ENCODE data around the gene NTF3. TPM values are rescaled to one million over a fixed set of nuclear protein-coding genes. Genes with fewer than 3 reads are reported as not detected.

The NTF3 gene
- total and polyA plus RNA-seq, 4 donors, result 1.4 to 6.9 (median 3.0) TPM

DNA sequence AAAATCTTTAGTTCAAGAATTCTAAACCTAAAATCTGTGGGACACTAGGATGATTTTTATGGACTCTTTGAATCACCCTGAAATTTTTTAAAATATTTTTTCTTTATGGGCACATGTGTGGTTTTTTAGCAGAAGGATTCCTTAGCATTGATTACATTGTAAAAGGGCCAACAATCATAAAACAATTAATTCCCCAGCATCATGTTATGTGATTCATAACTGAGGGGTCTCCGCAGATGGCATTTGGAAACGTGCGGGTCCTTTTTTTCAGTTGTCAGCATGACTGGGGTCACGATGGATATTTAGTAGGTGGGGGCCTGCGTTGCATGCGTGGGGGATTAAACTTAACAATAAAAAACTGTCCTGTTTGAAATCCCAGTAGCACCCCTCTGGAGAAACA is 52.5 kb downstream of the NTF3 start:
- WGBS (ENCODE audit: insufficient coverage), result 100% methylated on average over 1 of the region's 6 CpGs

GRCh38 chr12:5485454-5485853 is 53.5 kb downstream of the NTF3 start:
- H3K27me3 ChIP-seq (ENCODE audit: control insufficient read depth, insufficient read depth, low read length), result no peaks in the 10 kb centered on the region
- no peaks in the 10 kb centered on the region for H3K9me3 ChIP-seq (ENCODE audit: control insufficient read depth, insufficient read depth, low read length)
- H3K4me3 ChIP-seq (ENCODE audit: low read depth, low read length), result no peak overlapping the region
- peak in 1 of 6 donors; percentile 39 for DNase-seq (ENCODE audit: low read depth in 4 of 6, low spot score in 6 of 6)
- H3K36me3 ChIP-seq (ENCODE audit: control insufficient read depth, insufficient read depth, low read length), result no peaks in the 10 kb centered on the region
- H3K4me1 ChIP-seq (ENCODE audit: control insufficient read depth, insufficient read depth, low read length), result peaks cover 17% of the 10 kb centered on the region
- H3K27ac ChIP-seq (ENCODE audit: low read depth, low read length), result no peak overlapping the region
- WGBS (ENCODE audit: insufficient coverage), result 84% methylated on average over 3 of the region's 4 CpGs

More for the DNA sequence above, 52.5 kb downstream of the NTF3 start:
- Histone ChIP-seq H3K9me3 (ENCODE audit: control insufficient read depth, insufficient read depth, low read length) (no peaks in the 10 kb centered on the region), H3K4me3 (ENCODE audit: low read depth, low read length) (no peak overlapping the region), H3K36me3 (ENCODE audit: control insufficient read depth, insufficient read depth, low read length) (no peaks in the 10 kb centered on the region), H3K27ac (ENCODE audit: low read depth, low read length) (no peak overlapping the region), H3K4me1 (ENCODE audit: control insufficient read depth, insufficient read depth, low read length) (peaks cover 20% of the 10 kb centered on the region), H3K27me3 (ENCODE audit: control insufficient read depth, insufficient read depth, low read length) (no peaks in the 10 kb centered on the region)
- DNase-seq (ENCODE audit: low read depth in 4 of 6, low spot score in 6 of 6), result no peak

DNA sequence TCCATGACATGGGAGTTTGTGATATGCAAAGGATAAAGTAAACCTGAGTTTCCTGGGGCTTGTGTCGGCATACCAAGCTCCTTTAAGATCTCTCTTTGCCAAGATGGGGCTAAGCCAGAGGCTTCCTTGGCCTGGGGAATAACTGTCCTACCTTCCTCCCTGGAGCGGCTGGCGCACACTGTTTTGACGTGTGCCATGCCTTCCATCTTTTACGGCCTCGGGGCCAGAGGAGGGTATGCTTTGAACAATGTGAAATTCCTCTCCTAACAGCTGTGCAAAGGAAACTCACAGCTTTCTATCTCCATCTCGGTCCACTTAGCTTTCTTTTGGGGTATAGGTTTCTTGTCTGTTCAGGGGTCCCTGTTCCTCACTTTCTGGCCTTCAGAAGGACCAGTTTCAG is 55.2 kb downstream of the NTF3 start:
- Histone ChIP-seq H3K27ac (ENCODE audit: low read depth, low read length) (no peak overlapping the region), H3K4me1 (ENCODE audit: control insufficient read depth, insufficient read depth, low read length) (peaks cover 7% of the 10 kb centered on the region), H3K4me3 (ENCODE audit: low read depth, low read length) (no peak overlapping the region), H3K9me3 (ENCODE audit: control insufficient read depth, insufficient read depth, low read length) (no peaks in the 10 kb centered on the region), H3K27me3 (ENCODE audit: control insufficient read depth, insufficient read depth, low read length) (no peaks in the 10 kb centered on the region), H3K36me3 (ENCODE audit: control insufficient read depth, insufficient read depth, low read length) (no peaks in the 10 kb centered on the region)
- DNase-seq (ENCODE audit: low read depth in 4 of 6, low spot score in 6 of 6), result no peak
- 83% methylated on average over 1 of the region's 7 CpGs for WGBS (ENCODE audit: insufficient coverage)

DNA sequence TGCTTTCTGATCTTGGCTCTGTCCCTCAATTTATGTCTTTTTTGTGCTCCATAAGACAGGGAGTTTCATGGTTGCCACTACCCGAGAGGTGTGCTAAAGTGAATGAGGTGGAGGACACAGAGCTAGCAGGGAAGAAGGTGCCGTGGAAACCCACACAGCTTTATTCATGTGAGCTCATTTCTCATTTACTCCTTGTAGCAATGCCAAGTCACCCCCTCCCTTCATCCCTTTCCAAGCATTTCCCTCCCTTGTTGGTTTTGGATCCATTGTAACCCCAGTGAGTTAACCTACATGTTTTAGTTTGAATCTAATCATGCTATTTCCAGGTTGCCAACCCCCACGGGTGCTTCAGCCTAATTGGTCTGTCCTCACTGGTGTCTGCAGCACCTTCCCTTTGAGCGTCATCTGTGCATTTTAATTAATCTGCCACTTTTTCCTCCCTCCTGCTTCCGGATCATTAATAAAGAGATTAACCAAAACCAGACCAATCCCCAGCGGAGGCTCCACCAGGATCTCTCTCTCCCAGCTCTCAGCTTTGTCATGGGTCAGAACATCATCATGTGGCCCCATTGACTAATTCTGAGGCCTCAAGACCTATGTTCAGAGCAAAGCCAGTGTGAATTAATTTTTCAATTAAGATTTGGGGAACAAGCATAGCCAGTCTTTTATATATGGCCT is 56.2 kb downstream of the NTF3 start:
- Histone ChIP-seq H3K9me3 (ENCODE audit: control insufficient read depth, insufficient read depth, low read length) (no peaks in the 10 kb centered on the region), H3K27ac (ENCODE audit: low read depth, low read length) (no peak overlapping the region), H3K4me3 (ENCODE audit: low read depth, low read length) (no peak overlapping the region), H3K27me3 (ENCODE audit: control insufficient read depth, insufficient read depth, low read length) (no peaks in the 10 kb centered on the region), H3K36me3 (ENCODE audit: control insufficient read depth, insufficient read depth, low read length) (no peaks in the 10 kb centered on the region), H3K4me1 (ENCODE audit: control insufficient read depth, insufficient read depth, low read length) (peaks cover 7% of the 10 kb centered on the region)
- DNase-seq (ENCODE audit: low read depth in 4 of 6, low spot score in 6 of 6), result peak in 2 of 6 donors; percentile 60 to 65
- 65% methylated on average over 4 of the region's 6 CpGs for WGBS (ENCODE audit: insufficient coverage)

DNA sequence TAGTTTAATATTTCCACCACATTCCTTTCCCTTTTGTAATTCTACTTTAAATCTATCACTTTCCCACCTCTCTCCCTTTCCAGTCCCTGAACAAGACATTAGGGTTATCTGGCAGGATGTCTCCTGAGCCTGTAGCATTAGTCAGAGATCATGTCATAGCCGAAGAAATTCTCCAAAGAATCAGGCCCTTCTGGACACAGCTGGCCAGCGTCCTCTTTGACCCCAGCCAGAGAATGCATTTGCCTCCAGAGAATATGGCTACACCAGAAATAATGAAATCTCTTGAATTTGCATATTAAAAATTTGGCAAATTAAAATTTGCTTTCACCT is 56.7 kb downstream of the NTF3 start:
- H3K9me3 ChIP-seq (ENCODE audit: control insufficient read depth, insufficient read depth, low read length), result no peaks in the 10 kb centered on the region
- 100% methylated on average over 1 of the region's 2 CpGs for WGBS (ENCODE audit: insufficient coverage)
- no peak for DNase-seq (ENCODE audit: low read depth in 4 of 6, low spot score in 6 of 6)
- no peaks in the 10 kb centered on the region for H3K36me3 ChIP-seq (ENCODE audit: control insufficient read depth, insufficient read depth, low read length)
- no peak overlapping the region for H3K4me3 ChIP-seq (ENCODE audit: low read depth, low read length)
- H3K4me1 ChIP-seq (ENCODE audit: control insufficient read depth, insufficient read depth, low read length), result peaks cover 7% of the 10 kb centered on the region
- no peaks in the 10 kb centered on the region for H3K27me3 ChIP-seq (ENCODE audit: control insufficient read depth, insufficient read depth, low read length)
- no peak overlapping the region for H3K27ac ChIP-seq (ENCODE audit: low read depth, low read length)

- no peaks in the 10 kb centered on the region for H3K36me3 ChIP-seq (ENCODE audit: control insufficient read depth, insufficient read depth, low read length)
- no peak for DNase-seq (ENCODE audit: low read depth in 4 of 6, low spot score in 6 of 6)
- 81% methylated on average over 4 of the region's 5 CpGs for WGBS (ENCODE audit: insufficient coverage)
- no peak overlapping the region for H3K27ac ChIP-seq (ENCODE audit: low read depth, low read length)
- H3K4me1 ChIP-seq (ENCODE audit: control insufficient read depth, insufficient read depth, low read length), result peaks cover 7% of the 10 kb centered on the region
- H3K4me3 ChIP-seq (ENCODE audit: low read depth, low read length), result no peak overlapping the region
- no peaks in the 10 kb centered on the region for H3K27me3 ChIP-seq (ENCODE audit: control insufficient read depth, insufficient read depth, low read length)
- H3K9me3 ChIP-seq (ENCODE audit: control insufficient read depth, insufficient read depth, low read length), result no peaks in the 10 kb centered on the region
Measured at GRCh38 chr12:5489017-5489416, 57.1 kb downstream of the NTF3 start.

DNA sequence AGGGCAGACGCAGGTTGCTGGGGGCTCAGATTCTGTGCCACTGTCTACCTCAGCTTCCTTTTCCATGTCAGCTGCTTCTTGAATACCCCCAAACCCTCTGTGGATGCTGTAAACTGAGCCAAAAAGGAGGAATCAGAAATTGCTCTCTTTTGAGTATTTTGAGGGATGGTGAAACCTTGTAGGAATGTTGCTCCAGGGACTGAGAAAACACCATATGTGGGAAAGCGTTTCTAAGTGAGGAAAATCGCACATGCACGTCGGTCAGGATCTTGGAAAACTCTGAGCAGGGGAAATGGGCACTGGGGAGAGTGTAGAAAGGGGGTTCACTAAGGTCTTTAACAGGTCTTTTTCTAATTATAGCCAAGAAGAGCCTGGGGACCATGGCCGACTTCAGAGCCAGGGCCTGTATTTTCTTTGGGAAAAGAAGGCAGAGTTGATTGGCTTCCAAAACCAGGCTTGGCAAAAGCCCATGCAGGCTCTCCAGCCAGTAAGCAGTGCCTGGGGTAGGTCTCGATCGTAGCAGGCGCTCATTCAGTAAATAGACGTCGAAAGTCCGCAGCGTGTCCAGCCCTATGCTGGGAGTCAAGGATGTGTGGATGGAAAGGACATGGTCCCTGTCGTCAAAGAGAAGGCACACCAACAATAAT is 58.0 kb downstream of the NTF3 start:
- peaks cover 7% of the 10 kb centered on the region for H3K4me1 ChIP-seq (ENCODE audit: control insufficient read depth, insufficient read depth, low read length)
- H3K9me3 ChIP-seq (ENCODE audit: control insufficient read depth, insufficient read depth, low read length), result no peaks in the 10 kb centered on the region
- peak in 1 of 6 donors; percentile 57 for DNase-seq (ENCODE audit: low read depth in 4 of 6, low spot score in 6 of 6)
- H3K4me3 ChIP-seq (ENCODE audit: low read depth, low read length), result no peak overlapping the region
- WGBS (ENCODE audit: insufficient coverage), result 66% methylated on average over 8 of the region's 14 CpGs
- no peaks in the 10 kb centered on the region for H3K27me3 ChIP-seq (ENCODE audit: control insufficient read depth, insufficient read depth, low read length)
- H3K27ac ChIP-seq (ENCODE audit: low read depth, low read length), result no peak overlapping the region
- H3K36me3 ChIP-seq (ENCODE audit: control insufficient read depth, insufficient read depth, low read length), result no peaks in the 10 kb centered on the region

GRCh38 chr12:5492562-5492961 is 60.7 kb downstream of the NTF3 start:
- no peaks in the 10 kb centered on the region for H3K9me3 ChIP-seq (ENCODE audit: control insufficient read depth, insufficient read depth, low read length)
- H3K36me3 ChIP-seq (ENCODE audit: control insufficient read depth, insufficient read depth, low read length), result no peaks in the 10 kb centered on the region
- no peak for DNase-seq (ENCODE audit: low read depth in 4 of 6, low spot score in 6 of 6)
- 43% methylated on average over 2 of the region's 4 CpGs for WGBS (ENCODE audit: insufficient coverage)
- no peak overlapping the region for H3K4me3 ChIP-seq (ENCODE audit: low read depth, low read length)
- peaks cover 7% of the 10 kb centered on the region for H3K4me1 ChIP-seq (ENCODE audit: control insufficient read depth, insufficient read depth, low read length)
- no peaks in the 10 kb centered on the region for H3K27me3 ChIP-seq (ENCODE audit: control insufficient read depth, insufficient read depth, low read length)
- H3K27ac ChIP-seq (ENCODE audit: low read depth, low read length), result no peak overlapping the region

- WGBS (ENCODE audit: insufficient coverage), result 70% methylated on average over 4 of the region's 7 CpGs
- no peaks in the 10 kb centered on the region for H3K36me3 ChIP-seq (ENCODE audit: control insufficient read depth, insufficient read depth, low read length)
- no peak overlapping the region for H3K27ac ChIP-seq (ENCODE audit: low read depth, low read length)
- no peak overlapping the region for H3K4me3 ChIP-seq (ENCODE audit: low read depth, low read length)
- peaks cover 7% of the 10 kb centered on the region for H3K4me1 ChIP-seq (ENCODE audit: control insufficient read depth, insufficient read depth, low read length)
- H3K27me3 ChIP-seq (ENCODE audit: control insufficient read depth, insufficient read depth, low read length), result no peaks in the 10 kb centered on the region
- DNase-seq (ENCODE audit: low read depth in 4 of 6, low spot score in 6 of 6), result no peak
- no peaks in the 10 kb centered on the region for H3K9me3 ChIP-seq (ENCODE audit: control insufficient read depth, insufficient read depth, low read length)
Measured at GRCh38 chr12:5493018-5493417, 61.1 kb downstream of the NTF3 start.

DNA sequence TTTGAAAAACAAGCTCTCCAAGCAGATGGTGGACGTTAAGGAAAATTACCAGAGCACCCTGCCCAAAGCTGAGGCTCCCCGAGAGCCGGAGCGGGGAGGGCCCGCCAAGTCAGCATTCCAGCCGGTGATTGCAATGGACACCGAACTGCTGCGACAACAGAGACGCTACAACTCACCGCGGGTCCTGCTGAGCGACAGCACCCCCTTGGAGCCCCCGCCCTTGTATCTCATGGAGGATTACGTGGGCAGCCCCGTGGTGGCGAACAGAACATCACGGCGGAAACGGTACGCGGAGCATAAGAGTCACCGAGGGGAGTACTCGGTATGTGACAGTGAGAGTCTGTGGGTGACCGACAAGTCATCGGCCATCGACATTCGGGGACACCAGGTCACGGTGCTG is 62.4 kb downstream of the NTF3 start:
- H3K27me3 ChIP-seq (ENCODE audit: control insufficient read depth, insufficient read depth, low read length), result no peaks in the 10 kb centered on the region
- H3K4me1 ChIP-seq (ENCODE audit: control insufficient read depth, insufficient read depth, low read length), result peaks cover 3% of the 10 kb centered on the region
- H3K36me3 ChIP-seq (ENCODE audit: control insufficient read depth, insufficient read depth, low read length), result no peaks in the 10 kb centered on the region
- H3K4me3 ChIP-seq (ENCODE audit: low read depth, low read length), result no peak overlapping the region
- H3K9me3 ChIP-seq (ENCODE audit: control insufficient read depth, insufficient read depth, low read length), result no peaks in the 10 kb centered on the region
- 92% methylated on average over 28 of the region's 28 CpGs for WGBS (ENCODE audit: insufficient coverage)
- no peak overlapping the region for H3K27ac ChIP-seq (ENCODE audit: low read depth, low read length)
- no peak for DNase-seq (ENCODE audit: low read depth in 4 of 6, low spot score in 6 of 6)
